Amygdala (tissue), 56 donors: ENCODE measurements around the gene KIRREL3.
A peak's percentile ranks its signal among the peaks of the same experiment; 100 is the strongest.

Experiments used
- DNase-seq, 56 donors: peaks; one replicate each; lab custom pipeline; 2025; lab: John Stamatoyannopoulos, UW

KIRREL3 gene

DNA sequence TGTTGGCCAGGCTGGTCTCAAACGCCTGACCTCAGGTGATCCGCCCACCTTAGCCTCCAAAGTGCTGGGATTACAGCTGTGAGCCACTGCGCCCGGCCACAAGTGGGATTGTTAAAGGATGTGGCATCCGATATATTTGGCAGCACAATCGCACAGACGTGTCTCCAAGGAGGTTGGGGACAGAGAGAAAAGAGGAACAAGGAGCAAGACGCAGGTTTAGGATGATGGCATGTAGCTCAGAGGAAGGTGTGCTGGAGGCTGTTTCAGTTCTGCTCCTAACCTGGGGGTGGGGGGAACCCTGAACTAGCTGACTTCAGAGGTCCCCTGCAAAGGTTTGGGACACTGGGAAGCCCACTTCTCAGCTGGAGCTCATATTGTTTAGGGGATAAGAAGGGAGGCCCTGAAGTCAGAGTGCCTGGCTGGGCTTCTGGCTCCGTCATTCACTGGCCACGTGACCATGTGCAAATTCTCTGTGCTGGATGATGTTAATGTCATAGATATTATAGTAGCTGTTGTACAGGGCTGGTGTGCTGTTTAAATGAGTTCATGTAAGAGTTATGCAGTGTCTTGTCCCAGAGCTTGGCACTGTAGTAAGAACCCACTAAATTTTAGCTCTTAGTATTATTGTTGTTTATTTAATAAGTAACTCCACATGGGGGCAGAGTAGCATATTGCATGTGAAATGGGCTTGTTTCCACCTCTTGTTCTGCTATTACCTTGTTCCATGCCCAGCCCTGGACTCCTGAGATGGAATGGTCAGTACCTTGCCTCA lies 515.4 kb downstream of the KIRREL3 start:
- DNase-seq = no peak

GRCh38 chr11:126484266-126484665 lies 516.3 kb downstream of the KIRREL3 start:
- DNase-seq = no peak

- DNase-seq = no peak
These were observed 516.9 kb downstream of the KIRREL3 start for GRCh38 chr11:126483621-126484195.

GRCh38 chr11:126482586-126483108 lies 517.9 kb downstream of the KIRREL3 start:
- no peak for DNase-seq

- no peak for DNase-seq
These were observed 519.3 kb downstream of the KIRREL3 start for GRCh38 chr11:126481303-126481680.

GRCh38 chr11:126480410-126481302 lies 519.9 kb downstream of the KIRREL3 start:
- peak in 53 of 56 donors; percentile 21 to 87 (median 68) for DNase-seq

- DNase-seq = no peak
These were observed 520.6 kb downstream of the KIRREL3 start for GRCh38 chr11:126480015-126480409.

GRCh38 chr11:126479178-126479930 lies 521.2 kb downstream of the KIRREL3 start:
- DNase-seq = no peak

GRCh38 chr11:126478466-126478865 lies 522.1 kb downstream of the KIRREL3 start:
- no peak for DNase-seq

GRCh38 chr11:126477535-126478305 lies 522.9 kb downstream of the KIRREL3 start:
- no peak for DNase-seq

DNA sequence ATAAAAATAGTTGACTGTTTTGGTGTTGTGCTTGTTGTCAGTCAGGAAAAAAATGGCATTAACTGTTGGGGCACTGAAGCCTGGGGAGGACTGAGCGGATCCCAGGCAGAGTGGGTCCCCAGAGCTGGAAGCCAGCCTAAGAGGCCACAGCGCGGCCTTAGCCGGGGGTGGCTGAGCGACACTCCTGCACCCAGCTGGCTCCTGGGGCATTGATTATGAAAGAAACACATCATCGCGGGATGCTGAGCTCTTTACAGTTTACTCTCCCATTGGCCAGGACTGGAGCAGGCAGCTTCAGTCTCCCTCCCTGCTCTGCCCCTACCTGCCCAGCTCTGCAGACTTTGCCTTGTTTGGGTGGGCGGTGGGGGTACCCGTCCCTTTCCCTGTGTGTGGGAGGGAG lies 523.6 kb downstream of the KIRREL3 start:
- DNase-seq = peak in 5 of 56 donors; percentile 23 to 43 (median 28)

DNA sequence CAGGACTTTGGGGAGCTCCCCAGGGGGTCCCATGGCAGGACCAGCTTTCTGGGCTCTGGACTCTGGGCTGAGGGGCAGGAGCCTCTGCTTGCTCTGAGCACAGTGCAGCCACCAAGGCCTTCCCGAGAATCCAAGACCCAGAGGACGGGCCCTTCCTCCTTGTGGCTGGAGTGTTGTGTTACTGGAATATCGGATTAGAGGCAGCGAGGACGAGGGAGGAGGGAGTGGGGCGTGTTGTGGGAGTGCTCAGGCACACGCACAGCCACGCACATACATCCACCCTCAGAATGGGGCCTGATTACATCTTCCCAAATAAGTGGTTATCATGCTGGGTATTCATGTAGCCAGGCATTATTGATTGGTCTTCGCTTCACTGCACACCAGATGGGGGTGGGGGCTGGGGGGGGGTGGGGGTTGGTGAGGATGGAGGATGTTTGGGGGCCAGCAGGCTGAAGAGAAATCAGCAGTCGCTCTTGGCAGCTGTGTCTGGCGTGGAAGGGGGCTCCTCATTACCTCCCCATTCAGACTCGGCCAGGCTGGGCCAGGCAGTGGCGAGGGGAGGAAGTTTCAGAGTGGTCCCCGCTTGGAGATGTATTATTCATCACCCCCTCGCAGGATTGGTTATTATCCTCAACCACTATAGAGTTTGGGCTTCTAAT lies 524.2 kb downstream of the KIRREL3 start:
- DNase-seq = peak in 2 of 56 donors; percentile 22 to 26

GRCh38 chr11:126475014-126475991 lies 525.3 kb downstream of the KIRREL3 start:
- no peak for DNase-seq

GRCh38 chr11:126474220-126474619 lies 526.4 kb downstream of the KIRREL3 start:
- DNase-seq = no peak

GRCh38 chr11:126473269-126473668 lies 527.3 kb downstream of the KIRREL3 start:
- no peak for DNase-seq

- DNase-seq = no peak
These were observed 531.3 kb downstream of the KIRREL3 start for GRCh38 chr11:126469311-126469710.

- peak in 7 of 56 donors; percentile 12 to 43 (median 27) for DNase-seq
These were observed 532.5 kb downstream of the KIRREL3 start for GRCh38 chr11:126468102-126468521.

DNA sequence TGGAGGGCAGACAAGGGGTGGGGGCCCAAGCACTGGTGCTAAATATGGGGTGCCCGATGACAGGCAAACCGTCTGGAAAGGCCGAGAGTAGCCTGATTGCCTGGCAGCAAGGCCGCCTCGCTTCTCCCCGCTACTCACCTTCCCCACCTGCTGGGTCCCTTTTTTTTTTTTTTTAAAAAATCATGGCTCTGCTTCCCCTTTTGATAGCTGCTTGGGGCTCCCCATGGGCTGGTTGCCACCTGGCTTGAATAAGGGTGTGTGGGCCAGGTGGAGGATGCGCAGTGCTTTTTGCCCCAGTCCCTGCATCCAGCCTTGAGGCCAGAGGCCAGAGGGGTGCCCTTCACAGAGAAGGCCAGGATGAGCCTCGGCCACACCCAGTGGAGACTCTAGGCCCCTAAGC lies 533.1 kb downstream of the KIRREL3 start:
- no peak for DNase-seq
